ENCODE measurements around the gene GAGE10. TPM values are rescaled to one million over a fixed set of nuclear protein-coding genes. Genes with fewer than 3 reads are reported as not detected.

The GAGE10 gene
- total RNA-seq, 1 experiment from 2014 or later: not detected

- H3K9me2 ChIP-seq (replicated peaks; ENCODE audit: insufficient read depth, low read length): no peaks in the 10 kb centered on the region
- no peaks in the 10 kb centered on the region for H3K79me2 ChIP-seq (ENCODE audit: low read length)
- no peaks in the 10 kb centered on the region for H4K20me1 ChIP-seq (ENCODE audit: insufficient read depth, low read depth, low read length)
- H3K27me3 ChIP-seq (ENCODE audit: low read length): no peaks in the 10 kb centered on the region
- H3K4me2 ChIP-seq (ENCODE audit: low read depth, low read length, poor library complexity, severe bottlenecking): peak overlapping the region; percentile 78
- H3K27ac ChIP-seq (ENCODE audit: low read length): no peak overlapping the region
- H3K4me1 ChIP-seq (ENCODE audit: low read length): peaks cover 22% of the 10 kb centered on the region
- no peak for DNase-seq
- H2AFZ ChIP-seq (ENCODE audit: low read length): no peak overlapping the region
- no peaks in the 10 kb centered on the region for H3K9me3 ChIP-seq (ENCODE audit: low read length)
- H3K4me3 ChIP-seq (ENCODE audit: low read length): peak overlapping the region; percentile 65
- peak overlapping the region; percentile 80 for H3K9ac ChIP-seq (ENCODE audit: low read length)
- no peaks in the 10 kb centered on the region for H3K36me3 ChIP-seq (ENCODE audit: insufficient read depth, low read length)
Observed at GRCh38 chrX:49270249-49270921, 33.1 kb upstream of the GAGE10 start.

- Histone ChIP-seq H3K27ac (ENCODE audit: low read length) (no peak overlapping the region), H2AFZ (ENCODE audit: low read length) (no peak overlapping the region), H3K9me2 (replicated peaks; ENCODE audit: insufficient read depth, low read length) (no peaks in the 10 kb centered on the region), H3K9ac (ENCODE audit: low read length) (no peak overlapping the region), H4K20me1 (ENCODE audit: insufficient read depth, low read depth, low read length) (no peaks in the 10 kb centered on the region), H3K9me3 (ENCODE audit: low read length) (no peaks in the 10 kb centered on the region), H3K4me1 (ENCODE audit: low read length) (peaks cover 22% of the 10 kb centered on the region), H3K4me3 (ENCODE audit: low read length) (no peak overlapping the region; the same call in 1 of the 2 replicates), H3K27me3 (ENCODE audit: low read length) (no peaks in the 10 kb centered on the region), H3K36me3 (ENCODE audit: insufficient read depth, low read length) (no peaks in the 10 kb centered on the region), H3K4me2 (ENCODE audit: low read depth, low read length, poor library complexity, severe bottlenecking) (peak overlapping the region; percentile 78), H3K79me2 (ENCODE audit: low read length) (no peaks in the 10 kb centered on the region)
- DNase-seq: no peak
Observed at GRCh38 chrX:49271341-49271740, 32.1 kb upstream of the GAGE10 start.

GRCh38 chrX:49272421-49272820 lies 31.0 kb upstream of the GAGE10 start:
- no peak overlapping the region for H3K9ac ChIP-seq (ENCODE audit: low read length)
- H3K36me3 ChIP-seq (ENCODE audit: insufficient read depth, low read length): no peaks in the 10 kb centered on the region
- no peak overlapping the region for H3K4me3 ChIP-seq (ENCODE audit: low read length)
- H3K9me2 ChIP-seq (replicated peaks; ENCODE audit: insufficient read depth, low read length): no peaks in the 10 kb centered on the region
- no peaks in the 10 kb centered on the region for H3K9me3 ChIP-seq (ENCODE audit: low read length)
- peaks cover 22% of the 10 kb centered on the region for H3K4me1 ChIP-seq (ENCODE audit: low read length)
- H4K20me1 ChIP-seq (ENCODE audit: insufficient read depth, low read depth, low read length): no peaks in the 10 kb centered on the region
- DNase-seq: no peak
- no peak overlapping the region for H2AFZ ChIP-seq (ENCODE audit: low read length)
- H3K27me3 ChIP-seq (ENCODE audit: low read length): no peaks in the 10 kb centered on the region
- no peaks in the 10 kb centered on the region for H3K79me2 ChIP-seq (ENCODE audit: low read length)
- no peak overlapping the region for H3K27ac ChIP-seq (ENCODE audit: low read length)
- no peak overlapping the region for H3K4me2 ChIP-seq (ENCODE audit: low read depth, low read length, poor library complexity, severe bottlenecking)

- H3K79me2 ChIP-seq (ENCODE audit: low read length): no peaks in the 10 kb centered on the region
- no peaks in the 10 kb centered on the region for H3K9me2 ChIP-seq (replicated peaks; ENCODE audit: insufficient read depth, low read length)
- no peaks in the 10 kb centered on the region for H4K20me1 ChIP-seq (ENCODE audit: insufficient read depth, low read depth, low read length)
- H3K4me2 ChIP-seq (ENCODE audit: low read depth, low read length, poor library complexity, severe bottlenecking): no peak overlapping the region
- no peak for DNase-seq
- H3K27ac ChIP-seq (ENCODE audit: low read length): no peak overlapping the region
- H3K36me3 ChIP-seq (ENCODE audit: insufficient read depth, low read length): no peaks in the 10 kb centered on the region
- H3K9me3 ChIP-seq (ENCODE audit: low read length): no peaks in the 10 kb centered on the region
- H3K4me1 ChIP-seq (ENCODE audit: low read length): peaks cover 19% of the 10 kb centered on the region
- no peak overlapping the region for H2AFZ ChIP-seq (ENCODE audit: low read length)
- no peak overlapping the region for H3K9ac ChIP-seq (ENCODE audit: low read length)
- no peak overlapping the region for H3K4me3 ChIP-seq (ENCODE audit: low read length)
- H3K27me3 ChIP-seq (ENCODE audit: low read length): no peaks in the 10 kb centered on the region
Observed at GRCh38 chrX:49273181-49273727, 30.2 kb upstream of the GAGE10 start.

GRCh38 chrX:49276207-49276606 lies 27.2 kb upstream of the GAGE10 start:
- H3K4me2 ChIP-seq (ENCODE audit: low read depth, low read length, poor library complexity, severe bottlenecking): no peak overlapping the region
- peaks cover 4% of the 10 kb centered on the region; the same call in 1 of the 2 replicates for H3K4me1 ChIP-seq (ENCODE audit: low read length)
- no peaks in the 10 kb centered on the region for H3K27me3 ChIP-seq (ENCODE audit: low read length)
- no peak overlapping the region for H3K27ac ChIP-seq (ENCODE audit: low read length)
- DNase-seq: no peak
- no peaks in the 10 kb centered on the region for H3K36me3 ChIP-seq (ENCODE audit: insufficient read depth, low read length)
- H3K9me2 ChIP-seq (replicated peaks; ENCODE audit: insufficient read depth, low read length): no peaks in the 10 kb centered on the region
- H3K4me3 ChIP-seq (ENCODE audit: low read length): no peak overlapping the region
- H3K9me3 ChIP-seq (ENCODE audit: low read length): no peaks in the 10 kb centered on the region
- no peaks in the 10 kb centered on the region for H3K79me2 ChIP-seq (ENCODE audit: low read length)
- no peak overlapping the region for H2AFZ ChIP-seq (ENCODE audit: low read length)
- no peak overlapping the region for H3K9ac ChIP-seq (ENCODE audit: low read length)
- no peaks in the 10 kb centered on the region for H4K20me1 ChIP-seq (ENCODE audit: insufficient read depth, low read depth, low read length)

GRCh38 chrX:49276671-49277534 lies 26.5 kb upstream of the GAGE10 start:
- H3K36me3 ChIP-seq (ENCODE audit: insufficient read depth, low read length): no peaks in the 10 kb centered on the region
- H4K20me1 ChIP-seq (ENCODE audit: insufficient read depth, low read depth, low read length): no peaks in the 10 kb centered on the region
- DNase-seq: peak; percentile 34
- H3K79me2 ChIP-seq (ENCODE audit: low read length): no peaks in the 10 kb centered on the region
- no peak overlapping the region for H3K9ac ChIP-seq (ENCODE audit: low read length)
- H3K9me3 ChIP-seq (ENCODE audit: low read length): no peaks in the 10 kb centered on the region
- no peaks in the 10 kb centered on the region for H3K4me1 ChIP-seq (ENCODE audit: low read length)
- H3K4me3 ChIP-seq (ENCODE audit: low read length): no peak overlapping the region
- no peak overlapping the region for H3K4me2 ChIP-seq (ENCODE audit: low read depth, low read length, poor library complexity, severe bottlenecking)
- H3K27ac ChIP-seq (ENCODE audit: low read length): no peak overlapping the region
- H2AFZ ChIP-seq (ENCODE audit: low read length): no peak overlapping the region
- no peaks in the 10 kb centered on the region for H3K9me2 ChIP-seq (replicated peaks; ENCODE audit: insufficient read depth, low read length)
- H3K27me3 ChIP-seq (ENCODE audit: low read length): no peaks in the 10 kb centered on the region

GRCh38 chrX:49277535-49277830 lies 26.0 kb upstream of the GAGE10 start:
- Histone ChIP-seq H3K9ac (ENCODE audit: low read length) (no peak overlapping the region), H3K27me3 (ENCODE audit: low read length) (no peaks in the 10 kb centered on the region), H2AFZ (ENCODE audit: low read length) (no peak overlapping the region), H3K36me3 (ENCODE audit: insufficient read depth, low read length) (no peaks in the 10 kb centered on the region), H3K4me1 (ENCODE audit: low read length) (no peaks in the 10 kb centered on the region), H4K20me1 (ENCODE audit: insufficient read depth, low read depth, low read length) (no peaks in the 10 kb centered on the region), H3K4me2 (ENCODE audit: low read depth, low read length, poor library complexity, severe bottlenecking) (no peak overlapping the region), H3K27ac (ENCODE audit: low read length) (no peak overlapping the region), H3K4me3 (ENCODE audit: low read length) (no peak overlapping the region), H3K9me3 (ENCODE audit: low read length) (no peaks in the 10 kb centered on the region), H3K9me2 (replicated peaks; ENCODE audit: insufficient read depth, low read length) (no peaks in the 10 kb centered on the region), H3K79me2 (ENCODE audit: low read length) (no peaks in the 10 kb centered on the region)
- DNase-seq: peak; percentile 37

GRCh38 chrX:49278081-49278480 lies 25.4 kb upstream of the GAGE10 start:
- H3K4me2 ChIP-seq (ENCODE audit: low read depth, low read length, poor library complexity, severe bottlenecking): no peak overlapping the region
- H3K4me1 ChIP-seq (ENCODE audit: low read length): no peaks in the 10 kb centered on the region
- no peak overlapping the region for H3K9ac ChIP-seq (ENCODE audit: low read length)
- no peaks in the 10 kb centered on the region for H3K9me2 ChIP-seq (replicated peaks; ENCODE audit: insufficient read depth, low read length)
- DNase-seq: peak; percentile 9
- H3K79me2 ChIP-seq (ENCODE audit: low read length): no peaks in the 10 kb centered on the region
- no peaks in the 10 kb centered on the region for H3K9me3 ChIP-seq (ENCODE audit: low read length)
- no peaks in the 10 kb centered on the region for H3K36me3 ChIP-seq (ENCODE audit: insufficient read depth, low read length)
- H3K27me3 ChIP-seq (ENCODE audit: low read length): no peaks in the 10 kb centered on the region
- H2AFZ ChIP-seq (ENCODE audit: low read length): no peak overlapping the region
- H3K4me3 ChIP-seq (ENCODE audit: low read length): no peak overlapping the region
- no peak overlapping the region for H3K27ac ChIP-seq (ENCODE audit: low read length)
- no peaks in the 10 kb centered on the region for H4K20me1 ChIP-seq (ENCODE audit: insufficient read depth, low read depth, low read length)
